Neuron (in vitro differentiated cells): ENCODE data around the gene MPPE1.

Experiments
- H2AFZ ChIP-seq: one replicate; pipeline ENCODE4 v1.6.1; 2013; ENCODE audit warnings: low read depth, mild to moderate bottlenecking, inconsistent platforms, low read length, moderate library complexity
- H3K27me3 ChIP-seq: one replicate; pipeline ENCODE4 v1.6.1; 2013; ENCODE audit warnings: low read length; ENCODE audit not compliant: insufficient read depth
- H3K36me3 ChIP-seq: one replicate; pipeline ENCODE4 v1.6.1; 2013; ENCODE audit warnings: low read length; ENCODE audit not compliant: insufficient read depth
- H3K4me1 ChIP-seq: one replicate; pipeline ENCODE4 v1.6.1; 2013; ENCODE audit warnings: low read length; ENCODE audit not compliant: insufficient read depth
- H3K4me3 ChIP-seq: 2 replicates; pipeline ENCODE4 v1.5.1; 2013; ENCODE audit warnings: mild to moderate bottlenecking, low read length, moderate library complexity
- H3K9me3 ChIP-seq: one replicate; pipeline ENCODE4 v1.6.1; 2013; ENCODE audit warnings: low read length

Gene MPPE1

DNA sequence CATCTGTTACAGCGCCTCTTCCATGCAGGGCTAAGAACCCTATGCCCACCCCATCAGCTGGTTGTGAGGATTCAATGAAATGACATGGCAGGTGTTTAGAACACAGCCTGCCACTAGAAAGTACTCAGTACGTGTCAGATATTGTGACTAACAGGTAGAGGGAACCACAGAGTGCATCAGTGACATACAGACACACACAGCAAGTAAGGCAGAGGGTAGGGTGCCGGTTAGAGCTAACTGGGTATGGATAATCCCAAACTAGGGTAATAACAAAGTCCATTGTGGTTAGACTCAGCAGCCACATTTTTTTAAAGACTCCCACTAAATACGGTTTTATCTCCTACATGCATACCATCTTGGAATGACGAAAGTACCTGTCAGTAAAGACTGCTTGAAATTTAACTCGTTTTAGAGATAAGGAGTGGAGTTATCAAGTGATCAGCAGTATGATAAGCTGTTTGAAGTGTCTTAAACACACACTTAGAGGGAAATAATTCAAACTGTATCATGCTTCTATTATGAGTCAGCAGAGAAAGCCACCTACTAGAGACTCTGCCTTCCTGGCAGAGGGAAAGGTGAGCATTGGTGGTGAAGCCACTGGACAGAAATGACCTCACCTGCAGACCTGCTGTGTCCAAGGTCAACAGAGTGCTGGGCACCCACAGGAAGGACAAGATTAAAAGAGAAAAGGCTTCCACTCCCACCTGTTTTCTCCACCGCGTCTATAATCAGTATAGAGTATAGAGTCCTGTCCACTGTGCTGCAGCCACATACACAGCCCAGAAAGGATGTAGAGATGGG lies 20.6 kb downstream of the MPPE1 start:
- no peak overlapping the region for H2AFZ ChIP-seq
- no peaks in the 10 kb centered on the region for H3K9me3 ChIP-seq
- no peak overlapping the region for H3K4me3 ChIP-seq
- no peaks in the 10 kb centered on the region for H3K27me3 ChIP-seq
- peaks cover 19% of the 10 kb centered on the region for H3K36me3 ChIP-seq
- H3K4me1 ChIP-seq: no peaks in the 10 kb centered on the region

GRCh38 chr18:11886577-11887110 lies 21.5 kb downstream of the MPPE1 start:
- no peaks in the 10 kb centered on the region for H3K4me1 ChIP-seq
- H3K36me3 ChIP-seq: peaks cover 19% of the 10 kb centered on the region
- H3K4me3 ChIP-seq: no peak overlapping the region
- no peak overlapping the region for H2AFZ ChIP-seq
- H3K9me3 ChIP-seq: no peaks in the 10 kb centered on the region
- H3K27me3 ChIP-seq: no peaks in the 10 kb centered on the region

- no peak overlapping the region for H2AFZ ChIP-seq
- peaks cover 19% of the 10 kb centered on the region for H3K36me3 ChIP-seq
- no peaks in the 10 kb centered on the region for H3K4me1 ChIP-seq
- H3K27me3 ChIP-seq: no peaks in the 10 kb centered on the region
- H3K9me3 ChIP-seq: no peaks in the 10 kb centered on the region
- no peak overlapping the region for H3K4me3 ChIP-seq
Measured at GRCh38 chr18:11885278-11885947, 22.7 kb downstream of the MPPE1 start.

DNA sequence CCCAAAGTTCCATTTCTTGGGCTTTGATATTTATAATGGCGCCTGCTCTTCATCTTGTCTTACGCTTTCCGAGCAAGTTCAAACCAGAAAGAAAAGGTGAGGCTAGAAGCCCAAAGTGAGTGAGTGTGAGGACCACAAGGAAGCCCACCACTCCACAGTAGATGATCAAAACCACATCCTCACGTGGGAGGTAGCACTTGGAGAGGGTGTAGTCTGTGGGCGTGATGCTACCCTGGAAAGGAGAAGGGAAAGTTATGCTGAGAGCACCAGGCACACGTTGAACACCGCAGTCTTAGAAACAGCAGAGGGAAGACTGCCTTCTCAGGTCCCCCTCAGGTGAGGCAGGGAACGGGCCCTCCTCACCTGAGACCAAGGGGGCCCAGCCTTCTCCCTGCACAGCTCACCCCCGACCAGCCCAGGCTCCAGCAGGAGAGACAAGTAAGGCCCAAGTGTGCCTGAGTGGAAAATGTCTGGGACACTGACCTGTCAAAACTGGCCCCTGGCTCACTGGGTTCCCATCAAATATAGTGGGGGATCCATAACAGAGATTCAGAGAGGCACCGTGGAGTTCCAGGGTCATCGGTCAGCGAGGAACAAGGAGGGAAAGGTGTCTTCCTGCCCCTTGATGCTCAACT lies 23.6 kb downstream of the MPPE1 start:
- Histone ChIP-seq H3K27me3 (no peaks in the 10 kb centered on the region), H2AFZ (no peak overlapping the region), H3K36me3 (peaks cover 16% of the 10 kb centered on the region), H3K4me1 (no peaks in the 10 kb centered on the region), H3K4me3 (no peak overlapping the region), H3K9me3 (no peaks in the 10 kb centered on the region)

GRCh38 chr18:11883153-11883552 lies 25.0 kb downstream of the MPPE1 start:
- Histone ChIP-seq H3K27me3 (no peaks in the 10 kb centered on the region), H3K9me3 (no peaks in the 10 kb centered on the region), H3K4me3 (no peak overlapping the region), H3K4me1 (no peaks in the 10 kb centered on the region), H3K36me3 (peaks cover 8% of the 10 kb centered on the region), H2AFZ (no peak overlapping the region)

DNA sequence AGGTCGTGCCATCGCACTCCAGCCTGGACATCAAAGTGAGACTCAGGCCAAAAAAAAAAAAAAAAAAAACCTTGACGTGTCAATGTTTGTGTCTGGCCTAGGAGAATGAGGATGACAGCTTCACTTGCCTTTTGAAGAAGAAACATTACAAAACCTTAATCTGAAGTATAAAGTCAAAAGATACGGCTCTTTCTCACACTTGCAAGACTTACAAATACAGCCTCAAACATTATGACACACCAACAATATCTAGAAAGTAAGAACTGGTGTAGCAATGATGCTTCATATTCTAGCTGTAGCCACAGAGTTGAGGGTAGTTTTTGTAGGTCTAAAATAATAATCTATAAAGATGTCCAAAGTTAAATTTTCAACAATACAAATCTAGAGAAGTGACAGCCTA lies 25.5 kb downstream of the MPPE1 start:
- H3K36me3 ChIP-seq: peaks cover 8% of the 10 kb centered on the region
- no peaks in the 10 kb centered on the region for H3K9me3 ChIP-seq
- no peak overlapping the region for H3K4me3 ChIP-seq
- H2AFZ ChIP-seq: no peak overlapping the region
- no peaks in the 10 kb centered on the region for H3K4me1 ChIP-seq
- no peaks in the 10 kb centered on the region for H3K27me3 ChIP-seq

GRCh38 chr18:11880586-11881304 lies 27.4 kb downstream of the MPPE1 start:
- no peaks in the 10 kb centered on the region for H3K4me1 ChIP-seq

DNA sequence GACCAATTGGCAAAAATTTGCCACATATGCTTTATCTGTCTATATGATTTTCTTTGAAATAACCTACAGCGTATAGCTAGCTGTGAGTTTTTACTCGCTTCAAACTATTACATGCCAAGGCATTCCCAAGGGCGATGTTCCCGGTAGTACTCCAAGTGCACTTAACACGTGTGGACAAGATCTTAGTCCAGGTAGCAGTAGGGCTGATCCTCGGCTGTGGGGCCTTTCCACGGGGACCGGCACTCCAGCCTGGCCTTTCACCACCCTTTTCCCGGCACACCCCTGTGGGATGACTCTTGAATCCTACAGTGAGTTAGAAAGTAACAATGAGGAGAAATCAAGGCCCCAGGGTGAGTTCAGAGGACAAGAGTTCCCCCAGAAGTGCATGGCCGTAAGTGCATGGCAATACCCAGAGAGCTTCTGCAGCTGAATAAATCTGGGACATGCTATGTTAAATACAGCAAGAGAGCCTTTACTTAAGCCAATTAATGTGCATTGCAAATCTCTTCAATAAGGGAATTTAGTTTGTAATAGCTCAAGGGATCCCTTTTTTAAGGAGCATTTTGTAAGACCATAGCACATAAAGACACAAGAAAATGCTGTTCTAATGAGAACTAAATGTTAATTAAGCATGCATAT lies 30.5 kb downstream of the MPPE1 start:
- no peaks in the 10 kb centered on the region for H3K36me3 ChIP-seq
- H3K4me1 ChIP-seq: no peaks in the 10 kb centered on the region
- no peak overlapping the region for H3K4me3 ChIP-seq
- no peaks in the 10 kb centered on the region for H3K27me3 ChIP-seq
- H3K9me3 ChIP-seq: peaks cover 2% of the 10 kb centered on the region
- H2AFZ ChIP-seq: no peak overlapping the region

More at GRCh38 chr18:11880586-11881304, 27.4 kb downstream of the MPPE1 start:
- no peak overlapping the region for H3K4me3 ChIP-seq
- no peak overlapping the region for H2AFZ ChIP-seq
- H3K9me3 ChIP-seq: no peaks in the 10 kb centered on the region
- H3K36me3 ChIP-seq: no peaks in the 10 kb centered on the region
- H3K27me3 ChIP-seq: no peaks in the 10 kb centered on the region

DNA sequence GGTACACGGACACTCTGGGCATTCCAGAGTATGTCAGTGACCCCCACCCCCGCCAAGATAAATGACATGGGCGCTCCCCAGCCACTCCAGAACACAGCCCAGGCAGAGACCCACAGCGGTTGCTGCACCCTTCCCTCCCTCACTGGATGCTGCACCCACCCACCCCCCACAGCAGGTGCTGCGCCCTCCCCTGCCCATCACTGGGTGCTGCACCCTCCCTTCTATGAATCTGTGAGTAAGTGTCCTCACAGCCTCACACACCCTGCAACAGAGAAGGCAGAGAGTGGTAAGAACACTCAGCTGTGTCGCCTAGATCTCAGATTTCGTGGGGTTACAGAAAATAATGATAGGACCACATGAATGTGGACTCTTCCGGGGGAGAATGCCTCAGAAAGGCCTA lies 33.4 kb downstream of the MPPE1 start:
- Histone ChIP-seq H2AFZ (no peak overlapping the region), H3K27me3 (no peaks in the 10 kb centered on the region), H3K4me3 (no peak overlapping the region), H3K36me3 (no peaks in the 10 kb centered on the region), H3K9me3 (peaks cover 2% of the 10 kb centered on the region), H3K4me1 (no peaks in the 10 kb centered on the region)

DNA sequence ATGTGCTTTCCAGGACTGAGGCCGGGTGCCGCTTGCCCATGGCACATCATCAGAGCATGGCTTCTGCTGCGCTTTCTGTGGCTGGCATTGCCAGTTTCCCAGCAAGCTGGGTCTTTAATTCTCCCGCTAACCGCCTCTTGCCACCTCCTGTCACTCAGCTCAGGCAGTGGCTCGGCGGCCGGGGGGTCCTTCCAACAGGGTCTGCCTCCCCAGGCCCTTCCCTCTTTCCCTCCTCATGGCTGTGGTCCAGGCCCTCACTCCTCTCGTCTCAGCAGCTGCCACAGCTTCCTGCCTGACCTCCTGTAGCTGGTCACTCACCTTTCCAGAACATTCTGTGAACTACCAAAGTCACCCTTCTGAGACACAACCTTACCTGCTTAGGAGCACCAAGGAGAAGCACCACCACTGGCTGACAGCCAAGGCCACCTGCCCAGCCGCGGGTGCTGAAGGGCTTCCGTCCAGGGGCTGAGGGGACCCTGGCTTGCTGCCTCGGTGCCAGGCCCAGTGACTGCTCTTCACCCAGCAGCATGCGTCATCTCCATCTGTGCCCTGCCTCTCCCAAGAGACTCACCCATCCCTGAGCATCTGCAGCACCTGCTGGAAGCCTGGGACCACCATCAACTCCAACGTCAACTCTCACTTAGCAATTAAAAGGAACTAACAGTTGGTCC lies 34.3 kb downstream of the MPPE1 start:
- Histone ChIP-seq H3K36me3 (no peaks in the 10 kb centered on the region), H3K27me3 (no peaks in the 10 kb centered on the region), H2AFZ (no peak overlapping the region), H3K9me3 (peaks cover 2% of the 10 kb centered on the region), H3K4me1 (no peaks in the 10 kb centered on the region), H3K4me3 (no peak overlapping the region)

DNA sequence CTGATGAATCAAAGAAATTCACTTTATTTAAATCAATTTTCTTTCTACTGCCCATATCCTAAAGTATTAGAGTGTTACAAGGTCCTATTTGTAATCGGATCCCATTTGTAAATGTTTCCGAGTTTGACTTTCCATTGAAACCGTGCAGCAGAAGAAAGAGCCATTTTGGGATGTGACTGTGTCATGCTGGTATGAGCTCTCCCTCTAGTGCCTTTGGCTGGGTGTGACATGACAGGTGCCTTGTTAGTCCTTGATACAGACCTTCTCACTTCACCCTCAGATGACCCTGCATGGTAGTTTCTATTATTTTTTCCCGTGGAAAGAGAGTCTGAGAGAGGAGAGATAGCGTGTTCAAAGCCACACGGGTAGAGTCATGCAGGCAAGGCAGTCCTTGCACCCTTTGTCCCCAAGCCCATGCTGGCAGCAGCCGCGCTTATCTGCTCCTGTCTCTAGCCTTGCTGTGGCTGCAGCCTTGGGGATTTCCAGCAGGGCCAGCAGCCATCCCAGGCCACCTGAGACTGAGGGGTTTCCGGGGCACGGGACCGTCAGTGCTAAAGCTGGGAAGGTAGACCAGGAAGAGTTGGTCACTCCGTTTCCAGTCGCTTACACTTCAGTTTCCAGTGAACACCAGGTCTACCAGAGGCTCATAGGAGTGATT lies 35.5 kb downstream of the MPPE1 start:
- H3K27me3 ChIP-seq: no peaks in the 10 kb centered on the region
- H3K36me3 ChIP-seq: no peaks in the 10 kb centered on the region
- H3K4me1 ChIP-seq: no peaks in the 10 kb centered on the region
- no peak overlapping the region for H3K4me3 ChIP-seq
- peaks cover 2% of the 10 kb centered on the region for H3K9me3 ChIP-seq
- no peak overlapping the region for H2AFZ ChIP-seq

DNA sequence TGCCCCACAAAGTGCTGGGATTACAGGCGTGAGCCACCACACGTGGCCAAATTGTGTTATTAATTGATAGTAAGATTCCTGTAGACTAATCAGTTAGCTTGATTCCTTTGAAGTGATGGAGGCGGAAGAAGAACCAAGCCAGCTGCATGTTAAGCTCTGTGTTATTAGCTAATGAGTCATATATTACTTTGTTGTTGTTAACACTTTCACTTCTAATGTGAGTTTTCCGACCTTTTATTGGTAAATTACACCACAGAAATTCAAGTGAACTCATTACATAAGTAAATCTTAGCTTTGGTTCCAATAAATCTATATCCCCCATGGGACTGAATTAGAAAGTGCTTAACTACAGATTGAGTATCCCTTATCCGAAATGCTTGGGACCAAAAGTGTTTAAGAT lies 36.6 kb downstream of the MPPE1 start:
- Histone ChIP-seq H2AFZ (no peak overlapping the region), H3K4me3 (no peak overlapping the region), H3K9me3 (peaks cover 2% of the 10 kb centered on the region), H3K4me1 (no peaks in the 10 kb centered on the region), H3K27me3 (no peaks in the 10 kb centered on the region), H3K36me3 (no peaks in the 10 kb centered on the region)
